GM21576 (cell line): Measurements from ENCODE around the gene EFCAB14.
"Not testable (repeated sequence)": the region's sequence is repeated elsewhere in the genome, so short reads cannot be mapped to it uniquely, and the experiment has no call there.

Experiments used
- ATAC-seq: cut with Tn5 transposase; IDR thresholded peaks from one replicate; pipeline ENCODE4 v1.9.1; 2021; ENCODE audit warnings: mild to moderate bottlenecking, moderate library complexity; ENCODE audit not compliant: unreplicated experiment

EFCAB14 gene

GRCh38 chr1:46723901-46724300 is 5.0 kb upstream of the EFCAB14 start:
- ATAC-seq: no peak

GRCh38 chr1:46721686-46722205 is 2.8 kb upstream of the EFCAB14 start:
- no peak for ATAC-seq

DNA sequence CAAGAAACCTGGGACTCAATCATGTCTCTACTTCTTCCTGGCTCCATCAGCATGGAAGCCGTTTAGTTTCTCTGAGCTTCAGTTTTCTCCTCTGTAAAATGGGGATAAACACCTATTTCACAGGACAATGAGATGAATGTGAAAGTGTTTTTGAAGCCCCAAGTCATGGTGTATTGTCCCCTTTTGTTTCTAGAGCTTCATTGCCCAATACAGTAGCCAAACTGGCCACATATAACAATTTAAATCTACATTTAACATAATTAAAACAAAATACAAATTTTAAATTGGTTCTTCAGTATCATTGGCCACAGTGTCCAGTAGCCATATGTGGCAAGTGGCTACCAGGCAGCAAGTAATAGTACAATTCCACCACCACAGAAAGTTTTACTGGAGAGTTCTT is 2.3 kb upstream of the EFCAB14 start:
- no peak for ATAC-seq

DNA sequence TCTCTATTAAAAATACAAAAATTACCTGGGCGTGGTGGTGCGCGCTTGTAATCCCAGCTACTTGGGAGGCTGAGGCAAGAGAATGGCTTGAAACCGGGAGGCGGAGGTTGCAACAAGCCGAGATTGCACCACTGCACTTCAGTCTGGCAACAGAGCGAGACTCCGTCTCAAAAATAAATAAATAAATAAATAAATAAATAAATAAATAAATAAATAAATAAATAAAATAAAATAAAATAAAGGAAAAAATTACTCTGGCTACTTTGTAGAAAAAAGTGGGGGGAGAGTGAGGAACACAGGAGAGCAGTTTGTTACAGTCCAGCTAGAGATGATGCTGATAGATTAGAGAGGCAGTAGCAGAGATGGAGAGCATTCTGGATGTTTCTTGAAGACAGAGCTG is 1.4 kb upstream of the EFCAB14 start:
- not testable (repeated sequence) for ATAC-seq

- ATAC-seq: no peak
Measured at GRCh38 chr1:46719689-46720088, 775 bp upstream of the EFCAB14 start.

- ATAC-seq: no peak
Measured at GRCh38 chr1:46718340-46718726, 581 bp downstream of the EFCAB14 start.

- no peak for ATAC-seq
Measured at GRCh38 chr1:46717654-46718053, 1.3 kb downstream of the EFCAB14 start.

GRCh38 chr1:46714976-46715375 is 3.9 kb downstream of the EFCAB14 start:
- ATAC-seq: no peak

- ATAC-seq: no peak
Measured at GRCh38 chr1:46708121-46708520, 10.8 kb downstream of the EFCAB14 start.

DNA sequence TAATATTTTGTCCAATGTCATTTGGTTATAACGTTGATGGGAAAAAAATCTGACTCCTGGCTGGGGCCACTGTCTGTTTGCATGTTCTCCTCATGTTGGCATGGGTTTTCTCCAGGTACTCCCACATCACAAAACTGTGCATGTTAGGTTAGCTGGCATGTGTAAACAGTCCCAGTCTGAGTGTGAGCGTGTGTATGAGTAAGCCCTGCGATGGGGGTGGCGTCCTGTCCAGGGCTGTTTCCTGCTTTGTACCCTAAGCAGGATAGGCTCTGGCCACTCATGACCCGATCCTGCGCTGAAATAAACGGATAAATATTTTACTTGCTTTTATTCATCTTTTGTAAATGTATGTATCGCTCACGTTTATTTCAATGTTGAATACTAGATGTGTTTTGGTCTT is 13.5 kb downstream of the EFCAB14 start:
- ATAC-seq: no peak

DNA sequence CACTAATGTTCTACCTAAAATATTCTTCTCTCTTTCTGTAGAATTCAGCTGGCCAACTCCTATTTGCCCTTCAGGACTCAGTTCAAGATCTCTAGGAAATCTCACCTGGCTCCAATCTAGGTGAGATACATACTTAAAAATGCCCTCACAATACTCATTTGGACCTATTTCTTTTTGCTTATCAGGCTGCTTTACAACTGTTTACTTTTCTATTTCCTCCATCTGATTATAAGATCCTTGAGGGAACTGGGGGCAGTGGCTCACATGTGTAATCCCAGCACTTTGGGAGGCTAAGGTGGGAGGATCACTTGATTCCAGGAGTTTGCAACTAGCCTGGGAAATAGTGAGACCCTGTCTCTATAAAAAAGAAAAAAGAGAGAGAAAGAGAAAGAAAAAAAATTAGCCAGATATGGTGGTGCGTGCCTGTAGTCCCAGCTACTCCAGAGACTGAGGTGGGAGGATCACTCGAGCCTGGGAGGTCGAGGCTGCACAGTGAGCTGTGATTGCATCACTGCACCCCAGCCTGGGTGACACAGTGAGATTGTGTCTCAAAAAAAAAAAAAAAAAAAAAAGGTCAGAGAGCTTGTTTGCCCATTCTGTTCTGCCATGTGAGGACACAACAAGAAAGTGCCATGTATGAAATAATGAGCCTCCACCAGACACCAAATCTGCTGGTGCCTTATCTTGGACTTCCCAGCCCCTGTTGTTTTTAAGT is 14.8 kb downstream of the EFCAB14 start:
- no peak for ATAC-seq

- no peak for ATAC-seq
Measured at GRCh38 chr1:46699666-46700065, 19.2 kb downstream of the EFCAB14 start.

- no peak for ATAC-seq
Measured at GRCh38 chr1:46697053-46697452, 21.9 kb downstream of the EFCAB14 start.

GRCh38 chr1:46694676-46695075 is 24.2 kb downstream of the EFCAB14 start:
- ATAC-seq: not testable (repeated sequence)

DNA sequence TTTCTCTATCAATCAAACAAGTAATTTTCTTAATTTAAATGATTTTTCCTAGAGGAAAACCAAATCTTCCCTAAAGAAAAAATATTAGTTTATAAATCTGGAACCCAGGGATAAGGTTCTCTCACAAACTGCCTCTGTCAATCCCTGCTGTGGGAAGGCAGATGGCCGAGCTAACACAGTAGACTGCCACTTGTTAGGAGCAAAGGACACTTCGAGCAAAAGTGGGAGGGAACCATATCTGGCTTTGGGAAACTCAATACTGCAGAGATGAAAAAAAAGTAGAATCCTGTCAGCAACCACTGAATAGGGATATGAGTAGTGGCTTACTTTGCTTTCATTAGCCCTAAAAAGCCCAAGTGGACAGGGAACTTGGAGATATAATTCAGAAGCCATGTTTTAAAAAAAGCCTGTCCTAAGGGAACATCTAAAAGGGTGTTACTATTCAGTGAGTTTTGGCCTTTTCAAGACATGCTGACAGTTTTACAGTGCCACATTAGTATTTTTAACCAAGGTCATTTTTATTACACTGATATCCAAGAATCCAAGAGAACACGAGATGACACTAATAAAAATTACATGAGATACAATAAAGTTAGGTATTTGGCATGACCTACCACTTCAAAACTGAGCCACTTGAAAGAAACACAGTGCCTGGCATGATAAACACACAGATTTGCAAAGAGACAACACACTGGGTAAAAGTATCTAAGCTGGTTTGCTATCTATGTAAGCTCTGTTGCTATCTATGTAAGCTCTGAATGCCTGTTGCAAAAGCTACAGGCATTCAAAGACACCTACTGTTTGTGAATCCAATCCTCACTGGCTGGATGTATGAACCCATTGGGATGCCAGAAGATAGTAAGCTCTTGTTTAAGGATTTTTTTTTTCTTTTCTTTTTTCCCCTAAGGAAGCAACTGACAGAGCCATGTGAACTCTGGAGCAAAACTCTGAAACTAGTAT is 25.8 kb downstream of the EFCAB14 start:
- ATAC-seq: no peak

GRCh38 chr1:46691997-46692790 is 26.7 kb downstream of the EFCAB14 start:
- ATAC-seq: no peak

GRCh38 chr1:46690931-46691421 is 27.9 kb downstream of the EFCAB14 start:
- ATAC-seq: no peak

DNA sequence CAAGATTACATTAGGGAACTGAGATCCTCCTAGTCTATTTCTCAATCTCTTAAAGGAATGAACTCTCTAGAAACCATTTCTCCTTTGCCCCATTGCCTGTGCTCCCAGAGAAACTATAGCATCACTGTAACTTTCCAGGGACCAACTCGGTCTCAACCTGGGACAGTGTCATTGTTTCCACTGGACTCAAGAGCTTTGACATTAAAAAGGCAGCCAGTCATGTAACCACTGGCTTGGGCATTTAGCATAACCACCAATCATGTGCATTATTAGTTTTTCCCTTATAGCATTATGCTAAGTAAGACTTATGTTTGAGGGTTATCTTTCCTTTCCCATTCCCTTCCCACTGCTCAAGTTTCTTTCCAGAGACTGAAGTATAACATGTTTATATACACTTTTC is 29.0 kb downstream of the EFCAB14 start:
- no peak for ATAC-seq

DNA sequence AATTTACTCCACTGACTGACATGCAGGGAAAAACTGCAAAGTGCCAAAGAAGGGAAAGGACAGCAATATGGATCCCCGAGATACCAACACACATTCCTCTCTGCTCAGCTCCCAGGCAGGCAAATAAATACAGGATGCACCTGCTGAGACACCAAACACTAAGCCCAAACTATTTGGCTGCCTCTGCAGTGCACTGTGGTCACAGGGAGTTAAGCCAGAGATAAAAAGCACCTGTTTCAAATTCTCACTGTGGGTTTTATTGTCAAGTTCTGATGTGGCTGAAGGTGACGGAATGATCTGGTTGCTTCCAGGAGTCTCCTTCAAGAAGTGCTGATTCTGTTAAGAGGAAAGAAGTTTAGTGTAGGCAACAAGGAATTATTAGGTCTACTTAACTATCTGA is 29.6 kb downstream of the EFCAB14 start:
- ATAC-seq: no peak

- no peak for ATAC-seq
Measured at GRCh38 chr1:46687921-46688509, 30.9 kb downstream of the EFCAB14 start.
